Activated CD4-positive, alpha-beta T cell treated with anti-CD3 and anti-CD28 coated beads, Interleukin-2, amount 10 ng/mL, durations not matched to agents 7 days and 5 days (primary cell): ENCODE measurements around the gene SRL. TPM values are rescaled to one million over a fixed set of nuclear protein-coding genes. Genes with fewer than 3 reads are reported as not detected.
"Not testable (repeated sequence)": the region's sequence is repeated elsewhere in the genome, so short reads cannot be mapped to it uniquely, and the experiment has no call there.

ENCODE experiments used
- CTCF ChIA-PET: fragments of 350-600 bp; sonication (Branson Sonifier 250); formaldehyde crosslinking; loops from one replicate; lab custom pipeline; 2021; ENCODE audit warnings: antibody characterized with exemption; lab: Charles Lee
- POLR2A ChIA-PET: fragments of 350-600 bp; sonication (Branson Sonifier 250); formaldehyde crosslinking; loops from one replicate; lab custom pipeline; 2021; ENCODE audit warnings: antibody characterized with exemption; lab: Charles Lee
- DNase-seq: peaks from one replicate; pipeline ENCODE4 v3.0.0-alpha.2; 2020
- H3K27ac Mint-ChIP-seq: one replicate; pipeline ENCODE4 v1.8.0; 2021; ENCODE audit warnings: mild to moderate bottlenecking, moderate library complexity, mixed read lengths
- H3K27me3 Mint-ChIP-seq: one replicate; pipeline ENCODE4 v1.8.0; 2021; ENCODE audit warnings: mixed read lengths
- H3K36me3 Mint-ChIP-seq: one replicate; pipeline ENCODE4 v1.8.0; 2021; ENCODE audit warnings: low read depth, mixed read lengths
- H3K4me1 Mint-ChIP-seq: one replicate; pipeline ENCODE4 v1.8.0; 2021; ENCODE audit warnings: mixed read lengths
- H3K4me3 Mint-ChIP-seq: one replicate; pipeline ENCODE4 v1.8.0; 2021; ENCODE audit warnings: mild to moderate bottlenecking, moderate library complexity, mixed read lengths
- H3K9me3 Mint-ChIP-seq: one replicate; pipeline ENCODE4 v1.8.0; 2021; ENCODE audit warnings: mixed read lengths
- total RNA-seq, 2 experiments: library from RNA; stranded (reverse); gene quantifications; one replicate each; pipeline ENCODE4 v1.2.3, GENCODE V29; 2021

Gene SRL
- total RNA-seq, 2 experiments from 2014 or later = not detected

GRCh38 chr16:4253394-4254150, 11.7 kb upstream of the SRL start:
- Mint-ChIP-seq H3K27ac (peak overlapping the region; percentile 99), H3K27me3 (no peaks in the 10 kb centered on the region), H3K9me3 (no peaks in the 10 kb centered on the region), H3K4me1 (peaks cover 12% of the 10 kb centered on the region), H3K36me3 (peaks cover 3% of the 10 kb centered on the region), H3K4me3 (peak overlapping the region; percentile 94)
- DNase-seq = peak; percentile 100
- ChIA-PET CTCF (interaction anchor here (0.5 to 4.5 kb wide), 72 partner anchors 8 to 678 kb away, joined by 3 to 124 read pairs (median 4); partner anchors contain the start of genes ADCY9, ANKS3, CORO7 and DNAAF8), POLR2A (no interaction called here)

DNA sequence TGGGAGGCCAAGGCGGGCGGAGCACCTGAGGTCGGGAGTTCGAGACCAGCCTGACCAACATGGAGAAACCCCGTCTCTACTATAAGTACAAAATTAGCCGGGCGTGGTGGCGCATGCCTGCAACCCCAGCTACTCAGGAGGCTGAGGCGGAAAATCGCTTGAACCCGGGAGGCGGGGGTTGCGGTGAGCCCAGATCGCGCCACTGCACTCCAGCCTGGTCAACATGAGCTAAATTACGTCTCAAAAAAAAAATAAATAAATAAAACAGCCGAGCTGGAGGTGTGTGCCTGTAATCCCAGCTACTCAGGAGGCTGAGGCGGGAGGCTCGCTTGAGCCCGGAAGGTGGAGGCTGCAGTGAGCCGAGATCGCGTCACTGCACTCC, 11.1 kb upstream of the SRL start:
- CTCF ChIA-PET = interaction anchor here (0.9 to 4.5 kb wide), 30 partner anchors 7 to 678 kb away, joined by 3 to 124 read pairs (median 4); partner anchors contain the start of genes ADCY9, ANKS3, DNAAF8 and SRL
- H3K36me3 Mint-ChIP-seq, H3K9me3 Mint-ChIP-seq, POLR2A ChIA-PET, H3K27me3 Mint-ChIP-seq, DNase-seq: not testable (repeated sequence)
- Mint-ChIP-seq H3K4me3 (peak overlapping the region; percentile 94), H3K4me1 (peaks cover 12% of the 10 kb centered on the region), H3K27ac (peak overlapping the region; percentile 99)

GRCh38 chr16:4249530-4250308, 7.8 kb upstream of the SRL start:
- POLR2A ChIA-PET = interaction anchor here (0.6 kb wide), 1 partner anchor 88 kb away, joined by 4 read pairs; no protein-coding TSS in a partner anchor
- no peaks in the 10 kb centered on the region for H3K27me3 Mint-ChIP-seq
- CTCF ChIA-PET = no interaction called here
- H3K36me3 Mint-ChIP-seq = peaks cover 3% of the 10 kb centered on the region
- no peak overlapping the region for H3K4me3 Mint-ChIP-seq
- H3K27ac Mint-ChIP-seq = peak overlapping the region; percentile 9
- no peaks in the 10 kb centered on the region for H3K9me3 Mint-ChIP-seq
- DNase-seq = no peak
- peaks cover 16% of the 10 kb centered on the region for H3K4me1 Mint-ChIP-seq

- CTCF ChIA-PET = no interaction called here
Observed at GRCh38 chr16:4247460-4247784, 5.5 kb upstream of the SRL start.

DNA sequence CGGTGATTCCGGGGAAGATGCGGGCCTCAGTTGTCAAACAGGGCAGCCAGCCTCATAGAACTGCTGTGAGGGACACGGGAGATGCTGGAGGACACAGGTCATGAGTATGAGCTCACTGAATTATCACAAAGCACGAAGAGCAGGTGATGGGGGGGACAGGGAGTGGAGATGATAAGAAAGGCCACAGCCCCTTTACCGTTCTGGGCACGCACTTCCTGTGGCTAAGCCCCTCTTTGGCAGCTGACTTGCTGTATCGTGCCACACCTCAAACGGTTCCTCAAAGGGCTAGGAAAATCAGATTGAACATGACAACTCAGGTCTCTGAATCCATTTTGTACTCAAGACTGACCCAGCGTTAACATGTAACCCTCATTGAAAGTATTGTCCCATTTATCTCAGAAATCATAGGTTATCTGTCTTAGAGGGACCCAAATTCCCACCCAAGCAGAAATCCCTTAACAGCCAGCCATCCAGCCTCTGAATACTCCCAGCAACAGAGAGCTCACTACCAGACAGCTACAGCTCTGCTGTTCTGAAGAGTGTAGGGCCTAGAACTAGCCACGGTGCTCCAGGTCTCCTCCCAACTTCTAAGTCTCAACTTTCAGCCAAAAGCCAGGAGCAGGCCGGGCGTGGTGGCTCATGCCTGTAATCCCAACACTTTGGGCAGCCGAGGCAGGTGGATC, 5.0 kb upstream of the SRL start:
- Mint-ChIP-seq H3K4me3 (no peak overlapping the region), H3K36me3 (no peaks in the 10 kb centered on the region), H3K4me1 (peaks cover 7% of the 10 kb centered on the region), H3K27ac (no peak overlapping the region), H3K27me3 (peaks cover 1% of the 10 kb centered on the region), H3K9me3 (no peaks in the 10 kb centered on the region)
- POLR2A ChIA-PET = no interaction called here
- CTCF ChIA-PET = interaction anchor here (0.5 kb wide), 2 partner anchors 9 to 1451 kb away, joined by 3 to 4 read pairs; no protein-coding TSS in a partner anchor
- no peak for DNase-seq

More at GRCh38 chr16:4247460-4247784, 5.5 kb upstream of the SRL start:
- H3K27me3 Mint-ChIP-seq = peaks cover 1% of the 10 kb centered on the region
- H3K27ac Mint-ChIP-seq = no peak overlapping the region
- POLR2A ChIA-PET = no interaction called here
- no peak for DNase-seq
- no peaks in the 10 kb centered on the region for H3K9me3 Mint-ChIP-seq
- no peaks in the 10 kb centered on the region for H3K36me3 Mint-ChIP-seq
- H3K4me3 Mint-ChIP-seq = no peak overlapping the region
- H3K4me1 Mint-ChIP-seq = peaks cover 7% of the 10 kb centered on the region

GRCh38 chr16:4245077-4245791, 3.4 kb upstream of the SRL start:
- ChIA-PET POLR2A (interaction anchor here (0.6 kb wide), 1 partner anchor 668 kb away, joined by 3 read pairs; no protein-coding TSS in a partner anchor), CTCF (interaction anchor here (1.0 to 2.1 kb wide), 2 partner anchors 8 to 10 kb away, joined by 4 to 7 read pairs; no protein-coding TSS in a partner anchor)
- H3K27ac Mint-ChIP-seq = no peak overlapping the region
- H3K36me3 Mint-ChIP-seq = no peaks in the 10 kb centered on the region
- H3K4me1 Mint-ChIP-seq = peaks cover 7% of the 10 kb centered on the region
- H3K27me3 Mint-ChIP-seq = peaks cover 1% of the 10 kb centered on the region
- no peak for DNase-seq
- no peaks in the 10 kb centered on the region for H3K9me3 Mint-ChIP-seq
- no peak overlapping the region for H3K4me3 Mint-ChIP-seq

GRCh38 chr16:4244254-4245076, 2.6 kb upstream of the SRL start:
- Mint-ChIP-seq H3K27ac (no peak overlapping the region), H3K27me3 (peaks cover 1% of the 10 kb centered on the region), H3K4me3 (no peak overlapping the region), H3K4me1 (peaks cover 4% of the 10 kb centered on the region), H3K36me3 (no peaks in the 10 kb centered on the region), H3K9me3 (no peaks in the 10 kb centered on the region)
- DNase-seq = no peak
- POLR2A ChIA-PET = interaction anchor here (0.6 kb wide), 1 partner anchor 667 kb away, joined by 3 read pairs; no protein-coding TSS in a partner anchor
- CTCF ChIA-PET = interaction anchor here (0.8 to 2.1 kb wide), 2 partner anchors 9 kb away, joined by 3 to 7 read pairs; no protein-coding TSS in a partner anchor

DNA sequence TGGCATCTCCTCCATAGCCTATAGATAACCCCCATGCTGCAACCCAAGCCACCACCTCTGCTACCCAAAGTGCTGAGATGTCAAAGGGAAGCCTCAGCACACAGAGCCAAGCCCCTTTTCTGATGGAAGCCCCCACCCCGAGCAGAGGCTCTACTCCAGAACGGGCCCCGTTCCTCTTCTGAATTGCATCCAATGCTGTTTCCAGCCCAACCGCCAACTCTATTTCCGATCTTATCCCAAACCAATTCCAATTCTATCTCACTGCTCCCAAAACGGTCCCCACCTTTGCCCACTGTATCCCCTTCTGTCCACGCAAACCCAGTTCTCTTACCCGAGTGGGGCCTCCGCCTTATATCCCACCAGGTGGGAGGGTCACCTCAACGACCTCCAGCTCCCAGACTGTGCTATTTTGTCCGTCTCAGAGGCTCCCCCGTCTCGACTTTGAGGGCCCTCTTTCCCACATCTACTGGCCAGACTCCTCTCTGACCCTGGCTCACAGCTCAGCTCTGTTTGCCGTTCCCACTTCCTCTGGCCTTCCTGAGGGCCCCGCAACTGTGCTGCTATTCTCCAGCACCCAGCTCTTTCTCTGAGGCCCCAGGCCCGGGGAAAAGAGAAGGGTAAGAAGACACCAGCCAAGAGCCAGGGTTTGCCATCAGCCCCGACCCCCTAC, 487 bp downstream of the SRL start:
- Mint-ChIP-seq H3K27ac (no peak overlapping the region), H3K36me3 (no peaks in the 10 kb centered on the region), H3K4me1 (no peaks in the 10 kb centered on the region), H3K27me3 (peaks cover 1% of the 10 kb centered on the region), H3K4me3 (no peak overlapping the region), H3K9me3 (no peaks in the 10 kb centered on the region)
- ChIA-PET POLR2A (no interaction called here), CTCF (interaction anchor here (0.9 to 3.1 kb wide), 2 partner anchors 13 to 56 kb away, joined by 3 to 17 read pairs; no protein-coding TSS in a partner anchor)
- no peak for DNase-seq

DNA sequence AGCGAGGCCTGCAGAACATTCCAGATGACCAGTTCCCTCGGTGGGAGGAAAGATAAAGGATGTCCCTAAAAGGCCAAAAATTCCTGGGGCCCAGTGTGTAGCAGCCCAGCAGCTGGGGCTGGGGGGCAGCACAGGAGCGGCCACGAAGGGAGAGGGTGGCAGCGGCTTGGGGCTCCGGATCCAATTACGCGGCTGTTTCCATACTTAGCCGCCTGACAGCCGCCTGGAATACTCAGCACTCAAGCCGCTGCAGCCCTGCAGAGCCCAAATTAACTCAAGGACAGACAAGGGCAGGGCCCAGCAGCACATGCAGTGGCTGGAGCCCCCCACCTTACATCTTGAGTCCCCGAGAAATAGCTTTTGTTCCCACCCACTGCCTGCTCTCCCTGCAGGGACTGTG, 1.3 kb downstream of the SRL start:
- H3K4me3 Mint-ChIP-seq = no peak overlapping the region
- no peaks in the 10 kb centered on the region for H3K36me3 Mint-ChIP-seq
- H3K4me1 Mint-ChIP-seq = no peaks in the 10 kb centered on the region
- no peak overlapping the region for H3K27ac Mint-ChIP-seq
- ChIA-PET POLR2A (no interaction called here), CTCF (interaction anchor here (1.9 kb wide), 1 partner anchor 13 kb away, joined by 6 read pairs; no protein-coding TSS in a partner anchor)
- no peaks in the 10 kb centered on the region for H3K9me3 Mint-ChIP-seq
- H3K27me3 Mint-ChIP-seq = peaks cover 1% of the 10 kb centered on the region
- no peak for DNase-seq

DNA sequence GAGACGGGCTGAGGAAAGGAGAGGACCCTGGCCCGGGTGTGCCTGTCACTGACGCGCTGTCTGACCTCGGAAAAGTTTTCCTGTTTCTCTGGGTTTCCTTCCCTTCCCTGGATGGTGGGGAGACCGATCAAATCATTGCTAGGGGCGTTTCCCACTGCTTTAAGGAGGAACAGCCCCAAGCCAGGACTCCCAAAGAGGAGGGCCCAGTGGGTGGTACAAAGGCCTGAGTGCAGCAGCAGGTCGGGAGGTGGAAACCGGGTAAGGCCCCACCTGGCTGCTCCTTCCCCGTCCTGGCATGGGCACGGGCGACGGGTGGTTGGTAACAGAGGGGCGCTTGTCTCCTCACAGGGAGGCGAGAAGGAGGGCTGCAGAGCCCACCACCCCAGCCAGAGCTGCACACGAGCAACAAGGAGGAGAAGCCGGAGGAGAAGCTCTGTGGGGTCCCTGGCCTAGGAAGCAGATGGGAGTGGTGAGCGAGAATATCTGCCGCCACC, 2.2 kb downstream of the SRL start:
- ChIA-PET POLR2A (no interaction called here), CTCF (interaction anchor here (1.9 kb wide), 1 partner anchor 14 kb away, joined by 6 read pairs; no protein-coding TSS in a partner anchor)
- no peak overlapping the region for H3K4me3 Mint-ChIP-seq
- no peak overlapping the region for H3K27ac Mint-ChIP-seq
- H3K4me1 Mint-ChIP-seq = no peaks in the 10 kb centered on the region
- no peaks in the 10 kb centered on the region for H3K36me3 Mint-ChIP-seq
- peaks cover 3% of the 10 kb centered on the region for H3K27me3 Mint-ChIP-seq
- no peaks in the 10 kb centered on the region for H3K9me3 Mint-ChIP-seq
- DNase-seq = no peak

DNA sequence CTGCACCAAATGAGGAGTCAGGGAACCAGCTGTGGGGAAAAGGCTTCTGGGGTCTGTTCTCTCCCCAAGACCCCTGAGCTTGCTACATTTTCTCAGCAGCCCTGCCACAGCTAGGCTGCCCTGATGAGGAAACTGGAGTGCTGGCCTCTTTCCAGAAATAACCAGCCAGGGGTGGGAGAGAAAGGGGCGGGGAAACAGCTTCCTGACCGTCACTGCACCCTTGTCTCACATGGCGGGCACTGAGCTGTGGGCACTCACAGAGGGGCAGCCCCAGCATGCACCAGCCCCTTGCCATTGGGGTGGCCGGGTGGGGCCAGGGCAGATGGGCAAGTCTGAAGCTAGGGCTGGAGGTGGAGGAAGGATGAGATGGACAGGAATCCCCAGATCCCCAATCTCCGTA, 2.9 kb downstream of the SRL start:
- H3K9me3 Mint-ChIP-seq = no peaks in the 10 kb centered on the region
- no peaks in the 10 kb centered on the region for H3K36me3 Mint-ChIP-seq
- no peak overlapping the region for H3K27ac Mint-ChIP-seq
- H3K4me1 Mint-ChIP-seq = no peaks in the 10 kb centered on the region
- ChIA-PET POLR2A (no interaction called here), CTCF (interaction anchor here (0.6 to 1.9 kb wide), 3 partner anchors 15 to 166 kb away, joined by 3 to 6 read pairs (median 3); no protein-coding TSS in a partner anchor)
- no peak overlapping the region for H3K4me3 Mint-ChIP-seq
- DNase-seq = no peak
- peaks cover 3% of the 10 kb centered on the region for H3K27me3 Mint-ChIP-seq
